ENCODE measurements around the gene GRIN3B. TPM values are rescaled to one million over a fixed set of nuclear protein-coding genes. Genes with fewer than 3 reads are reported as not detected.

Gene GRIN3B
- total and polyA plus RNA-seq, 10 of the 15 experiments (the other 5 are each of a cell fraction or from before 2014, with no cell fraction given) = 0.15 TPM; not detected in 9

- TF ChIP-seq ATF3 (IDR thresholded peaks at IDR 0.05; ENCODE audit: borderline replicate concordance, extremely low read depth, low read depth, low read length) = no peak
- TF ChIP-seq E2F4 (IDR thresholded peaks at IDR 0.05; ENCODE audit: low read depth, low read length) = no peak
- TF ChIP-seq ZNF384 (IDR thresholded peaks at IDR 0.05; ENCODE audit: borderline replicate concordance, low read depth, low read length) = no peak
- TF ChIP-seq ZBED1 (IDR thresholded peaks at IDR 0.05; ENCODE audit: borderline replicate concordance) = no peak
- no peak for TF ChIP-seq SMC3 (IDR thresholded peaks at IDR 0.05; ENCODE audit: borderline replicate concordance, low read length)
- TF ChIP-seq NR2C2 (IDR thresholded peaks at IDR 0.05; ENCODE audit: borderline replicate concordance, control insufficient read depth, insufficient read length, low read depth) = no peak
- TF ChIP-seq RAD51 (IDR thresholded peaks at IDR 0.05) = no peak
- no peak for TF ChIP-seq ZNF207 (IDR thresholded peaks at IDR 0.05; ENCODE audit: borderline replicate concordance)
- no peak for TF ChIP-seq IKZF1 (conservative IDR thresholded peaks at IDR 0.05)
- TF ChIP-seq KLF5 (IDR thresholded peaks at IDR 0.05; ENCODE audit: partially characterized antibody) = no peak
- TF ChIP-seq PRDM15 (CRISPR knock-in tag; IDR thresholded peaks at IDR 0.05) = no peak
- no peak for TF ChIP-seq E2F8 (IDR thresholded peaks at IDR 0.05; ENCODE audit: low read depth, partially characterized antibody)
- TF ChIP-seq FOXK2 (IDR thresholded peaks at IDR 0.05) = no peak
- TF ChIP-seq ELK1 (IDR thresholded peaks at IDR 0.05; ENCODE audit: low read depth, low read length) = no peak
- no peak for TF ChIP-seq ZNF24 (IDR thresholded peaks at IDR 0.05)
- no peak for TF ChIP-seq SIX5 (IDR thresholded peaks at IDR 0.05; ENCODE audit: low read depth, low read length, severe bottlenecking)
Measured at GRCh38 chr19:1040476-1041271, 40.5 kb downstream of the GRIN3B start (continued).

Data from GM12878 (cell line).